Measurements from ENCODE around the gene ITGB3. TPM values are rescaled to one million over a fixed set of nuclear protein-coding genes. Genes with fewer than 3 reads are reported as not detected.

Gene ITGB3
- total and polyA plus RNA-seq, 2 of the 4 experiments (the other 2 are of a cell fraction) = 9.8 to 17.6 TPM

DNA sequence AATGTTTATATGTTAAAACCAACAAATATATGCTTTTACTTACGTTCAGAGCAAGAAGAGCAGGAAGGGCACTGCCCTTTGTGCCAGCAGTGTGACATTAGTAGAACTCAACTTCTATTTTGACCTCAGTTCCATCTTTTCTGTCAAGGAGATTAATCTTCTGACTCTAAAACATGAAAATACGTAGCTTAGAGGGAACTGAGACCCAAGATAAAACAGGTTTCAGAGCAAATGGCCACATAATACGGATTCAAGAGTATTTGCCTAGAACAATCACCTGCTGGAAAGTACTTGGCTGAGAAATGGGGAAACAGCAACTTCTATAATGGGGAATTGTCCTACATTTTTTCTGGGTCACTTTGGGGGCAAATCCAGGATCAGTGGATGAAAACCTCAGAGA is 22.3 kb upstream of the ITGB3 start:
- H3K9me1 ChIP-seq (ENCODE audit: insufficient read depth, low read length) = peaks cover 18% of the 10 kb centered on the region
- H2BK5ac ChIP-seq (ENCODE audit: low read depth, low read length, poor library complexity, severe bottlenecking) = no peak overlapping the region
- peak overlapping the region; percentile 20 to 53; a peak in 2 of 4 replicates for H4K8ac ChIP-seq (ENCODE audit: low read depth in 2 of 2, low read length in 2 of 2)
- peak overlapping the region; percentile 97 for H2BK120ac ChIP-seq (ENCODE audit: low read depth, low read length)
- H2BK15ac ChIP-seq (ENCODE audit: low read depth, low read length) = peak overlapping the region; percentile 82; the same call in 2 of the 3 replicates
- peak overlapping the region; percentile 91 for H3K4ac ChIP-seq (ENCODE audit: low read depth, low read length)
- H3K27me3 ChIP-seq (ENCODE audit: control insufficient read depth, insufficient read depth, low read length) = no peaks in the 10 kb centered on the region
- DNase-seq (no peak), ATAC-seq (ENCODE audit: low read depth) (no peak)
- H3K27ac ChIP-seq (ENCODE audit: insufficient read depth, low read length) = no peak overlapping the region
- intact Hi-C loops (cut with micrococcal nuclease) = no loop called here
- BruUV-seq (replicated peaks) = no TSS peak
- no peak overlapping the region for H2AK9ac ChIP-seq (replicated peaks; ENCODE audit: low read depth, low read length, poor library complexity)
- WGBS, 2 experiments (ENCODE audit: extremely low coverage in 2 of 2, insufficient read length in 1 of 2) = 80% methylated on average over 1 of the region's 3 CpGs; no CpG with 5 or more reads in 1 of the 2 experiments
- H3K23ac ChIP-seq (ENCODE audit: low read depth, low read length) = peak overlapping the region; percentile 24; the same call in 1 of the 2 replicates
- H4K5ac ChIP-seq (ENCODE audit: low read depth, low read length) = no peak overlapping the region
- H2BK20ac ChIP-seq (ENCODE audit: low read depth, low read length) = peak overlapping the region; percentile 97
- ChIA-PET POLR2A (ENCODE audit: unreplicated experiment) (no interaction called here), CTCF (interaction anchor here (1.1 to 3.4 kb wide), 2 partner anchors 9 to 85 kb away, joined by 5 to 30 read pairs; no protein-coding TSS in a partner anchor)
- in situ Hi-C loops (cut with MboI; ENCODE audit: low sequenced_read_pairs) = loop anchor here (5.0 kb wide), 1 partner anchor 81 kb away; no protein-coding TSS in a partner anchor
- peak overlapping the region; percentile 95 for H4K91ac ChIP-seq (ENCODE audit: insufficient read depth, low read depth, low read length)
- peak overlapping the region; percentile 36; the same call in 1 of the 2 replicates for H3K18ac ChIP-seq (ENCODE audit: low read depth, low read length)
- H3K4me3 ChIP-seq (ENCODE audit: insufficient read depth, low read depth, low read length) = no peak overlapping the region
- H4K20me1 ChIP-seq (ENCODE audit: insufficient read depth, low read length) = no peaks in the 10 kb centered on the region
- H3K9ac ChIP-seq (ENCODE audit: low read depth, low read length) = no peak overlapping the region
- no peak overlapping the region for H3K56ac ChIP-seq (ENCODE audit: extremely low read depth, insufficient read depth, low read length)
- no peaks in the 10 kb centered on the region for H3K36me3 ChIP-seq (ENCODE audit: control insufficient read depth, insufficient read depth, low read length)
- no peak overlapping the region for H3K4me2 ChIP-seq (ENCODE audit: low read depth, low read length)
- no peak overlapping the region for H2AFZ ChIP-seq (replicated peaks; ENCODE audit: low read length, poor library complexity)
- TF ChIP-seq MAZ (IDR thresholded peaks at IDR 0.05; ENCODE audit: borderline replicate concordance, low read depth, low read length) (no peak), FOS (IDR thresholded peaks at IDR 0.05; ENCODE audit: low read depth, low read length) (no peak), CEBPB (IDR thresholded peaks at IDR 0.05; ENCODE audit: low read depth, low read length) (no peak), CHD1 (IDR thresholded peaks at IDR 0.05; ENCODE audit: low read depth, low read length) (no peak), MXI1 (IDR thresholded peaks at IDR 0.05; ENCODE audit: borderline replicate concordance, low read depth, low read length) (no peak), NFE2L2 (IDR thresholded peaks at IDR 0.05; ENCODE audit: low read depth, low read length) (no peak), RCOR1 (IDR thresholded peaks at IDR 0.05; ENCODE audit: insufficient replicate concordance, low read length) (no peak), RFX5 (IDR thresholded peaks at IDR 0.05; ENCODE audit: low read depth, low read length) (no peak), POLR2A (IDR thresholded peaks at IDR 0.05; ENCODE audit: low read depth, low read length) (no peak), USF2 (IDR thresholded peaks at IDR 0.05; ENCODE audit: low read depth, low read length) (no peak), BHLHE40 (IDR thresholded peaks at IDR 0.05; ENCODE audit: low read depth, low read length) (no peak), RAD21 (IDR thresholded peaks at IDR 0.05; ENCODE audit: low read length) (no peak), MAFK (IDR thresholded peaks at IDR 0.05; ENCODE audit: low read depth, low read length) (no peak)
- TF ChIP-seq, protein P1, sequence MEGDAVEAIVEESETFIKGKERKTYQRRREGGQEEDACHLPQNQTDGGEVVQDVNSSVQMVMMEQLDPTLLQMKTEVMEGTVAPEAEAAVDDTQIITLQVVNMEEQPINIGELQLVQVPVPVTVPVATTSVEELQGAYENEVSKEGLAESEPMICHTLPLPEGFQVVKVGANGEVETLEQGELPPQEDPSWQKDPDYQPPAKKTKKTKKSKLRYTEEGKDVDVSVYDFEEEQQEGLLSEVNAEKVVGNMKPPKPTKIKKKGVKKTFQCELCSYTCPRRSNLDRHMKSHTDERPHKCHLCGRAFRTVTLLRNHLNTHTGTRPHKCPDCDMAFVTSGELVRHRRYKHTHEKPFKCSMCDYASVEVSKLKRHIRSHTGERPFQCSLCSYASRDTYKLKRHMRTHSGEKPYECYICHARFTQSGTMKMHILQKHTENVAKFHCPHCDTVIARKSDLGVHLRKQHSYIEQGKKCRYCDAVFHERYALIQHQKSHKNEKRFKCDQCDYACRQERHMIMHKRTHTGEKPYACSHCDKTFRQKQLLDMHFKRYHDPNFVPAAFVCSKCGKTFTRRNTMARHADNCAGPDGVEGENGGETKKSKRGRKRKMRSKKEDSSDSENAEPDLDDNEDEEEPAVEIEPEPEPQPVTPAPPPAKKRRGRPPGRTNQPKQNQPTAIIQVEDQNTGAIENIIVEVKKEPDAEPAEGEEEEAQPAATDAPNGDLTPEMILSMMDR (conservative IDR thresholded peaks at IDR 0.05; ENCODE audit: low read depth, low read length) = no peak
- TF ChIP-seq, protein P2, sequence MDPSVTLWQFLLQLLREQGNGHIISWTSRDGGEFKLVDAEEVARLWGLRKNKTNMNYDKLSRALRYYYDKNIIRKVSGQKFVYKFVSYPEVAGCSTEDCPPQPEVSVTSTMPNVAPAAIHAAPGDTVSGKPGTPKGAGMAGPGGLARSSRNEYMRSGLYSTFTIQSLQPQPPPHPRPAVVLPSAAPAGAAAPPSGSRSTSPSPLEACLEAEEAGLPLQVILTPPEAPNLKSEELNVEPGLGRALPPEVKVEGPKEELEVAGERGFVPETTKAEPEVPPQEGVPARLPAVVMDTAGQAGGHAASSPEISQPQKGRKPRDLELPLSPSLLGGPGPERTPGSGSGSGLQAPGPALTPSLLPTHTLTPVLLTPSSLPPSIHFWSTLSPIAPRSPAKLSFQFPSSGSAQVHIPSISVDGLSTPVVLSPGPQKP (IDR thresholded peaks at IDR 0.05; ENCODE audit: borderline replicate concordance, low read depth, low read length) = no peak
- H2AK5ac ChIP-seq (ENCODE audit: low read depth, low read length) = peak overlapping the region; percentile 98
- no peaks in the 10 kb centered on the region for H3K9me3 ChIP-seq (ENCODE audit: control insufficient read depth, insufficient read depth, low read length)
- peak overlapping the region; percentile 81; the same call in 1 of the 2 replicates for H3K14ac ChIP-seq (replicated peaks; ENCODE audit: low read depth, low read length)
- H3K4me1 ChIP-seq (ENCODE audit: control insufficient read depth, insufficient read depth, low read length) = peaks cover 16% of the 10 kb centered on the region
- peaks cover 0 to 3% of the 10 kb centered on the region in 2 experiments; a peak in 2 of 4 replicates for H3K79me1 ChIP-seq (ENCODE audit: low read depth in 1 of 2, low read length in 2 of 2)
- dilution Hi-C loops (cut with HindIII; ENCODE audit: low sequenced_read_pairs, unreplicated experiment) = no loop called here
